Caki2 (cell line): ENCODE measurements around the gene GMEB1. TPM values are rescaled to one million over a fixed set of nuclear protein-coding genes. Genes with fewer than 3 reads are reported as not detected.
"Not testable (repeated sequence)": the region's sequence is repeated elsewhere in the genome, so short reads cannot be mapped to it uniquely, and the experiment has no call there.

Experiments used
- DNase-seq: peaks from one replicate; pipeline ENCODE4 v3.0.0-alpha.2; 2015; ENCODE audit warnings: low read depth
- in situ Hi-C: cut with HindIII; loops from 2 replicates; pipeline ENCODE4 v1.10.0; 2016; ENCODE audit warnings: low sequenced_read_pairs, low pct_unique_long_range_greater_than_20kb, mixed read lengths
- total RNA-seq: library from RNA; depleted of rRNA; stranded (reverse); fragments of >200 nt; shearing (Covaris generic); gene quantifications from 2 replicates; pipeline ENCODE4 v1.2.3, GENCODE V29; 2014; ENCODE audit warnings: low replicate concordance

GMEB1 gene
- total RNA-seq, 1 experiment from 2014 or later, result 7.6 TPM

GRCh38 chr1:28666806-28667205 lies 1.8 kb upstream of the GMEB1 start:
- DNase-seq, result no peak
- in situ Hi-C loops, result no loop called here

- in situ Hi-C loops, result no loop called here
- DNase-seq, result peak; percentile 52
These were observed 556 bp downstream of the GMEB1 start for GRCh38 chr1:28668956-28669723.

- in situ Hi-C loops, result no loop called here
- DNase-seq, result no peak
These were observed 2.7 kb downstream of the GMEB1 start for GRCh38 chr1:28671254-28671780.

GRCh38 chr1:28672971-28673370 lies 4.4 kb downstream of the GMEB1 start:
- in situ Hi-C loops, DNase-seq: not testable (repeated sequence)

- no peak for DNase-seq
These were observed 7.3 kb downstream of the GMEB1 start for GRCh38 chr1:28675924-28676257.

GRCh38 chr1:28680151-28680550 lies 11.6 kb downstream of the GMEB1 start:
- in situ Hi-C loops, result no loop called here
- DNase-seq, result no peak

More at GRCh38 chr1:28675924-28676257, 7.3 kb downstream of the GMEB1 start:
- in situ Hi-C loops, result no loop called here

- DNase-seq, result no peak
These were observed 14.3 kb downstream of the GMEB1 start for GRCh38 chr1:28682840-28683239.

GRCh38 chr1:28684937-28685336 lies 16.4 kb downstream of the GMEB1 start:
- no peak for DNase-seq
- in situ Hi-C loops, result no loop called here

More at GRCh38 chr1:28682840-28683239, 14.3 kb downstream of the GMEB1 start:
- in situ Hi-C loops, result no loop called here

- DNase-seq, in situ Hi-C loops: not testable (repeated sequence)
These were observed 23.0 kb downstream of the GMEB1 start for GRCh38 chr1:28691627-28692026.

GRCh38 chr1:28703629-28704028 lies 35.0 kb downstream of the GMEB1 start:
- in situ Hi-C loops, result no loop called here
- DNase-seq, result no peak

GRCh38 chr1:28716336-28716735 lies 47.8 kb downstream of the GMEB1 start:
- in situ Hi-C loops, result no loop called here
- no peak for DNase-seq

GRCh38 chr1:28718166-28718565 lies 49.6 kb downstream of the GMEB1 start:
- no peak for DNase-seq
- in situ Hi-C loops, result no loop called here

GRCh38 chr1:28718586-28719331 lies 50.2 kb downstream of the GMEB1 start:
- DNase-seq, result peak; percentile 11
- in situ Hi-C loops, result no loop called here

- in situ Hi-C loops, result no loop called here
- no peak for DNase-seq
These were observed 50.7 kb downstream of the GMEB1 start for GRCh38 chr1:28719332-28719619.

GRCh38 chr1:28720376-28720775 lies 51.8 kb downstream of the GMEB1 start:
- in situ Hi-C loops, result no loop called here

GRCh38 chr1:28721927-28722326 lies 53.3 kb downstream of the GMEB1 start:
- DNase-seq, in situ Hi-C loops: not testable (repeated sequence)

More at GRCh38 chr1:28720376-28720775, 51.8 kb downstream of the GMEB1 start:
- DNase-seq, result no peak

GRCh38 chr1:28725365-28725764 lies 56.8 kb downstream of the GMEB1 start:
- in situ Hi-C loops, result not testable (repeated sequence)

GRCh38 chr1:28735961-28736449 lies 67.4 kb downstream of the GMEB1 start:
- in situ Hi-C loops, result no loop called here
- no peak for DNase-seq

More at GRCh38 chr1:28725365-28725764, 56.8 kb downstream of the GMEB1 start:
- not testable (repeated sequence) for DNase-seq
